Gastrocnemius medialis (tissue), 4 donors: ENCODE measurements around the gene FBLN2.

Experiments used
- CTCF ChIP-seq, 5 experiments: fragments of 450-650 bp in 3 of 5; fragments of 200-600 bp in 2 of 5; sonication (generic) in 2 of 5; IDR thresholded peaks in 4 of 5; conservative IDR thresholded peaks in 1 of 5; 1 replicate in 4 of 5; 2 replicates in 1 of 5; pipeline ENCODE4 v1.5.1; 2016 to 2019; ENCODE audit warnings: antibody characterized with exemption in 5 of 5, mild to moderate bottlenecking in 3 of 5, moderate library complexity in 3 of 5
- POLR2A ChIP-seq, 2 donors: fragments of 450-650 bp; IDR thresholded peaks; one replicate each; pipeline ENCODE4 v1.6.1; 2017; ENCODE audit warnings: antibody characterized with exemption in 2 of 2, mild to moderate bottlenecking in 2 of 2, moderate library complexity in 2 of 2

- TF ChIP-seq POLR2A (IDR thresholded peaks at IDR 0.05) (no peak), CTCF (IDR thresholded peaks at IDR 0.05 in 4 of 5, conservative IDR thresholded peaks at IDR 0.05 in 1 of 5) (no peak)
Measured at GRCh38 chr3:13565581-13566452, 16.9 kb downstream of the FBLN2 start.
